ENCODE measurements around the gene ARHGEF1. TPM values are rescaled to one million over a fixed set of nuclear protein-coding genes. Genes with fewer than 3 reads are reported as not detected.

The ARHGEF1 gene
- total RNA-seq, 6 experiments from 2014 or later = 63.8 to 73.3 (median 68.2) TPM

DNA sequence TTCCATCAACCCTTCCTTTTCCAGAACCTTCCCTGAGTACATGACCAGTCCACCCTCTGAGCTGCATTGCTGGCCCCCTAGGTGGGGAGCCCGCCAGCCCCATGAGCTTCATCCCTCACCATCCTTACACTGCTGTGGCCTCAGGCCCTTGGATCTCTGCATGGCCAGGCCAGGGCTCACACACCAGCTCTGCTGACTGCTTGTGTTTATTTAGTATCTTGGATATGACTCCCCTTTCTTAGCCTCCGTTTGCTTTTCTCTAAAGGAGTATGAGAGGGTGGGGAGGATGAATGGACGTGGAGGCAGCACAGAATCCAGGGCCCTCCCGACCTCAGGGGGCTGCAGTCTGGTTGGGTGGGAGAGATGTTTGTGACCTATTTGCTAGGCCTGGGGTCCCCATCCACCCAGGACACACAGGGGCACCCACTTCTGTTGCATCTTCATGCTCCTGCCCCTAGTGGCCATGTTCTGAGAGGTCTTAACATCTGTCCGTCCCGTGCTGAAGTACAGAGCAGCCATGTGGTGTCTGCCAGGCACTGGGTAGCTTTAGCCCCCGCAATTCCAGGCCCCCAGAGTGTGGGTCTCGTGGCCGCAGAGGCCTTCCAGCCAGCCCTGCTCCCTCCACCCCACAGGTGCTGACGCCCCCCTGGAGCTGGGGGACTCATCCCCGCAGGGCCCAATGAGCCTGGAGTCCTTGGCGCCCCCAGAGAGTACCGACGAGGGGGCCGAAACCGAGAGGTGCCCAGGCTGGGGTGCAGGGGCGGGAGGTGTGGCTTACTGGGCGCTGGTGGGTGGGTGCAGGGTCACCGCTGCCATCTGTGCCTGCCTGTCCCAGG, 13.0 kb downstream of the ARHGEF1 start:
- Mint-ChIP-seq H3K4me1 (ENCODE audit: low read depth) (no peaks in the 10 kb centered on the region), H3K36me3 (ENCODE audit: low read depth) (peaks cover 8% of the 10 kb centered on the region; the same call in 1 of the 2 replicates), H3K9me3 (no peaks in the 10 kb centered on the region), H3K27me3 (ENCODE audit: insufficient read depth) (no peaks in the 10 kb centered on the region; the same call in 1 of the 2 replicates), H3K27ac (no peak overlapping the region), H3K4me3 (no peak overlapping the region)
- DNase-seq = no peak
- TF ChIP-seq, protein P1, sequence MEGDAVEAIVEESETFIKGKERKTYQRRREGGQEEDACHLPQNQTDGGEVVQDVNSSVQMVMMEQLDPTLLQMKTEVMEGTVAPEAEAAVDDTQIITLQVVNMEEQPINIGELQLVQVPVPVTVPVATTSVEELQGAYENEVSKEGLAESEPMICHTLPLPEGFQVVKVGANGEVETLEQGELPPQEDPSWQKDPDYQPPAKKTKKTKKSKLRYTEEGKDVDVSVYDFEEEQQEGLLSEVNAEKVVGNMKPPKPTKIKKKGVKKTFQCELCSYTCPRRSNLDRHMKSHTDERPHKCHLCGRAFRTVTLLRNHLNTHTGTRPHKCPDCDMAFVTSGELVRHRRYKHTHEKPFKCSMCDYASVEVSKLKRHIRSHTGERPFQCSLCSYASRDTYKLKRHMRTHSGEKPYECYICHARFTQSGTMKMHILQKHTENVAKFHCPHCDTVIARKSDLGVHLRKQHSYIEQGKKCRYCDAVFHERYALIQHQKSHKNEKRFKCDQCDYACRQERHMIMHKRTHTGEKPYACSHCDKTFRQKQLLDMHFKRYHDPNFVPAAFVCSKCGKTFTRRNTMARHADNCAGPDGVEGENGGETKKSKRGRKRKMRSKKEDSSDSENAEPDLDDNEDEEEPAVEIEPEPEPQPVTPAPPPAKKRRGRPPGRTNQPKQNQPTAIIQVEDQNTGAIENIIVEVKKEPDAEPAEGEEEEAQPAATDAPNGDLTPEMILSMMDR (IDR thresholded peaks at IDR 0.05) = peak; percentile 57

DNA sequence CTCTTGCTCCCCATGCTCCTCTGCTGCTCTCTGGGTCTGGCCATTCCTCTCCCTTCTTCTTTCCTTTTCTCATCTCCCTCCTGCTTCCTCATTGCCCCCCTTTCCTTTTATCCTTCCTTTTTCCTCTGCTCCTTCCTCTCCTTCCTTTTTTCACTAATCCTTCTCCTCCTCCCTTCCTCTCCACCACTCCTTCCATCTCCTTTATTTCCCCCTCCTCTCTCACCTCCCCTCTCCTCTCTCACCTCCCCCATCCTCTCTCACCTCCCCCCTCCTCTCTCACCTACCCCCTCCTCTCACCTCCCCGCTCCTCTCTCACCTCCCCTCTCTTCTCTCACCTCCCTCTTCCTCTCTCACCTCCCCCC, 13.6 kb downstream of the ARHGEF1 start:
- no peak for DNase-seq
- Mint-ChIP-seq H3K4me3 (no peak overlapping the region), H3K4me1 (ENCODE audit: low read depth) (no peaks in the 10 kb centered on the region), H3K36me3 (ENCODE audit: low read depth) (peaks cover 8% of the 10 kb centered on the region; the same call in 1 of the 2 replicates), H3K27ac (no peak overlapping the region), H3K9me3 (no peaks in the 10 kb centered on the region), H3K27me3 (ENCODE audit: insufficient read depth) (no peaks in the 10 kb centered on the region; the same call in 1 of the 2 replicates)
- TF ChIP-seq, protein P1 (IDR thresholded peaks at IDR 0.05) = no peak

GRCh38 chr19:41897181-41897580, 14.2 kb downstream of the ARHGEF1 start:
- DNase-seq = no peak
- Mint-ChIP-seq H3K4me3 (no peak overlapping the region), H3K9me3 (no peaks in the 10 kb centered on the region), H3K4me1 (ENCODE audit: low read depth) (no peaks in the 10 kb centered on the region), H3K27me3 (ENCODE audit: insufficient read depth) (no peaks in the 10 kb centered on the region; the same call in 1 of the 2 replicates), H3K36me3 (ENCODE audit: low read depth) (peaks cover 8% of the 10 kb centered on the region; the same call in 1 of the 2 replicates), H3K27ac (no peak overlapping the region)
- TF ChIP-seq, protein P1 (IDR thresholded peaks at IDR 0.05) = no peak

GRCh38 chr19:41897820-41898219, 14.8 kb downstream of the ARHGEF1 start:
- DNase-seq = no peak
- TF ChIP-seq, protein P1 (IDR thresholded peaks at IDR 0.05) = no peak
- Mint-ChIP-seq H3K4me1 (ENCODE audit: low read depth) (no peaks in the 10 kb centered on the region), H3K4me3 (no peak overlapping the region), H3K27me3 (ENCODE audit: insufficient read depth) (no peaks in the 10 kb centered on the region; the same call in 1 of the 2 replicates), H3K27ac (no peak overlapping the region), H3K9me3 (no peaks in the 10 kb centered on the region), H3K36me3 (ENCODE audit: low read depth) (peaks cover 8% of the 10 kb centered on the region; the same call in 1 of the 2 replicates)

GRCh38 chr19:41898235-41898634, 15.3 kb downstream of the ARHGEF1 start:
- Mint-ChIP-seq H3K27me3 (ENCODE audit: insufficient read depth) (no peaks in the 10 kb centered on the region), H3K9me3 (no peaks in the 10 kb centered on the region), H3K4me1 (ENCODE audit: low read depth) (no peaks in the 10 kb centered on the region), H3K27ac (no peak overlapping the region), H3K36me3 (ENCODE audit: low read depth) (peaks cover 8% of the 10 kb centered on the region; the same call in 1 of the 2 replicates), H3K4me3 (no peak overlapping the region)
- TF ChIP-seq, protein P1 (IDR thresholded peaks at IDR 0.05) = no peak
- no peak for DNase-seq
